Glutamatergic neuron (in vitro differentiated cells): Measurements from ENCODE around the gene COL12A1. TPM values are rescaled to one million over a fixed set of nuclear protein-coding genes. Genes with fewer than 3 reads are reported as not detected.

Source experiments
- DNase-seq: peaks from one replicate; pipeline ENCODE4 v3.0.0; 2022
- H3K27ac Mint-ChIP-seq: one replicate; pipeline ENCODE4 v1.8.0; 2020; ENCODE audit warnings: mild to moderate bottlenecking, mixed read lengths, inconsistent platforms; ENCODE audit not compliant: unreplicated experiment
- H3K27me3 Mint-ChIP-seq: one replicate; pipeline ENCODE4 v1.8.0; 2020; ENCODE audit warnings: mild to moderate bottlenecking, moderate library complexity, mixed read lengths, inconsistent platforms; ENCODE audit not compliant: unreplicated experiment
- H3K36me3 Mint-ChIP-seq: one replicate; pipeline ENCODE4 v1.8.0; 2020; ENCODE audit warnings: mild to moderate bottlenecking, mixed read lengths, inconsistent platforms; ENCODE audit not compliant: unreplicated experiment
- H3K4me1 Mint-ChIP-seq: one replicate; pipeline ENCODE4 v1.8.0; 2020; ENCODE audit warnings: mild to moderate bottlenecking, low read depth, mixed read lengths, inconsistent platforms; ENCODE audit not compliant: unreplicated experiment
- H3K4me3 Mint-ChIP-seq: one replicate; pipeline ENCODE4 v1.8.0; 2020; ENCODE audit warnings: mild to moderate bottlenecking, mixed read lengths, inconsistent platforms; ENCODE audit not compliant: unreplicated experiment
- H3K9me3 Mint-ChIP-seq: one replicate; pipeline ENCODE4 v1.8.0; 2020; ENCODE audit warnings: mild to moderate bottlenecking, moderate library complexity, mixed read lengths, inconsistent platforms; ENCODE audit not compliant: unreplicated experiment
- total RNA-seq: library from RNA; stranded (reverse); fragmentation: NEBNext Ultra II Directional; extraction: Animal tissue kit (Norgen Biotek cat#: 25700); gene quantifications from one replicate; pipeline ENCODE4 v1.2.1, GENCODE V29; 2021; ENCODE audit not compliant: unreplicated experiment
- TF ChIP-seq, protein P1 (sequence below): fragments of 200-600 bp; sonication (generic); IDR thresholded peaks from one replicate; pipeline ENCODE4 v1.5.0; 2021; ENCODE audit not compliant: partially characterized antibody, unreplicated experiment

COL12A1 gene
- total RNA-seq, 1 donor from 2014 or later: 2.4 TPM

GRCh38 chr6:75204217-75204958 lies 1.5 kb downstream of the COL12A1 start:
- Mint-ChIP-seq H3K36me3 (peaks cover 4% of the 10 kb centered on the region), H3K27ac (no peak overlapping the region), H3K27me3 (peaks cover 38% of the 10 kb centered on the region), H3K4me1 (peaks cover 26% of the 10 kb centered on the region), H3K4me3 (peak overlapping the region; percentile 91), H3K9me3 (peaks cover 16% of the 10 kb centered on the region)
- TF ChIP-seq, protein P1, sequence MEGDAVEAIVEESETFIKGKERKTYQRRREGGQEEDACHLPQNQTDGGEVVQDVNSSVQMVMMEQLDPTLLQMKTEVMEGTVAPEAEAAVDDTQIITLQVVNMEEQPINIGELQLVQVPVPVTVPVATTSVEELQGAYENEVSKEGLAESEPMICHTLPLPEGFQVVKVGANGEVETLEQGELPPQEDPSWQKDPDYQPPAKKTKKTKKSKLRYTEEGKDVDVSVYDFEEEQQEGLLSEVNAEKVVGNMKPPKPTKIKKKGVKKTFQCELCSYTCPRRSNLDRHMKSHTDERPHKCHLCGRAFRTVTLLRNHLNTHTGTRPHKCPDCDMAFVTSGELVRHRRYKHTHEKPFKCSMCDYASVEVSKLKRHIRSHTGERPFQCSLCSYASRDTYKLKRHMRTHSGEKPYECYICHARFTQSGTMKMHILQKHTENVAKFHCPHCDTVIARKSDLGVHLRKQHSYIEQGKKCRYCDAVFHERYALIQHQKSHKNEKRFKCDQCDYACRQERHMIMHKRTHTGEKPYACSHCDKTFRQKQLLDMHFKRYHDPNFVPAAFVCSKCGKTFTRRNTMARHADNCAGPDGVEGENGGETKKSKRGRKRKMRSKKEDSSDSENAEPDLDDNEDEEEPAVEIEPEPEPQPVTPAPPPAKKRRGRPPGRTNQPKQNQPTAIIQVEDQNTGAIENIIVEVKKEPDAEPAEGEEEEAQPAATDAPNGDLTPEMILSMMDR: peak; percentile 67
- peak; percentile 80 for DNase-seq

DNA sequence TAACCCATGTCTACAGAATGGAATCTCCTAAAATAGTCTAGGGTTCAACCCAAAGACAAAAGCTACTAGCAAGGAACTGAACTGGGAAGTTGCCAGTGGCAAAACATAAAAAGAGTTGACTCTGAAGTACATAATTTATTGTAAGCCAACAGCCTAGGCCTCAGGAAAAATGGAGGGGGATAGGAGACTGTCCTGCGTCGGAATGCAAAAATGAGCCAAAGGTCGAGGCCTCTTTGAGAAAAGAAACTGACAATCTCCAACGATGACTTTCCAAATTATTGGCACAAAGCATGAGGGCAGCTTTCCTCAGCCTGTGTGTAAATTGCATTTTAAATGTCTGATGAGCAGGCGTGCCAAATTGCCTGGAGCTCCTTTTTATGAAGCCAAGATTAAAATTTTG lies 2.1 kb downstream of the COL12A1 start:
- Mint-ChIP-seq H3K27me3 (peaks cover 35% of the 10 kb centered on the region), H3K27ac (no peak overlapping the region), H3K4me1 (peaks cover 24% of the 10 kb centered on the region), H3K4me3 (peak overlapping the region; percentile 49), H3K9me3 (peaks cover 16% of the 10 kb centered on the region), H3K36me3 (peaks cover 4% of the 10 kb centered on the region)
- TF ChIP-seq, protein P1: no peak
- DNase-seq: no peak

DNA sequence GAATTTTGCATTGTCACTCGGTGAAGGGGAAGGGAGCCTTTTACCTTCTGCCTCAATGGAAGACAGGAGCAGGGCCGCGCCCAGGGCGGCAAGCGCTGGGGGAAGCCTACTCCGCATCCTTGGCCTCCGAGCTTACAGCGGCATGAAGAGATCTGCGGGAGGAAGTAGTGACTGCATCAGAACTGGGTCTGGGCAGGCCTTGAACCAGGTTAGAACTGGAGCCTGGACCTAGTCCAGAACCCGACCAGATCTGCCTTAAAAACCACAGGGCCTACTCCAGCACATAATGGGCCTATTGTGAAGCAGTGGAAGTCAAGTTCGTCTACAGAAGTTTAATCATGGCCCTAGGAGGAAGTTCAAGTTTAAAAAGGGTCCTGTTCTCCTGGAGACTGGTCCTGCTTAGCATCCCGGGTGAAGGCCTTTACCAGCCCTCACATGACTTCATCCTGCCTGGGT lies 3.1 kb downstream of the COL12A1 start:
- Mint-ChIP-seq H3K27me3 (peaks cover 28% of the 10 kb centered on the region), H3K27ac (no peak overlapping the region), H3K4me3 (peak overlapping the region; percentile 90), H3K9me3 (peaks cover 10% of the 10 kb centered on the region), H3K36me3 (no peaks in the 10 kb centered on the region), H3K4me1 (peaks cover 13% of the 10 kb centered on the region)
- TF ChIP-seq, protein P1: no peak
- DNase-seq: no peak

DNA sequence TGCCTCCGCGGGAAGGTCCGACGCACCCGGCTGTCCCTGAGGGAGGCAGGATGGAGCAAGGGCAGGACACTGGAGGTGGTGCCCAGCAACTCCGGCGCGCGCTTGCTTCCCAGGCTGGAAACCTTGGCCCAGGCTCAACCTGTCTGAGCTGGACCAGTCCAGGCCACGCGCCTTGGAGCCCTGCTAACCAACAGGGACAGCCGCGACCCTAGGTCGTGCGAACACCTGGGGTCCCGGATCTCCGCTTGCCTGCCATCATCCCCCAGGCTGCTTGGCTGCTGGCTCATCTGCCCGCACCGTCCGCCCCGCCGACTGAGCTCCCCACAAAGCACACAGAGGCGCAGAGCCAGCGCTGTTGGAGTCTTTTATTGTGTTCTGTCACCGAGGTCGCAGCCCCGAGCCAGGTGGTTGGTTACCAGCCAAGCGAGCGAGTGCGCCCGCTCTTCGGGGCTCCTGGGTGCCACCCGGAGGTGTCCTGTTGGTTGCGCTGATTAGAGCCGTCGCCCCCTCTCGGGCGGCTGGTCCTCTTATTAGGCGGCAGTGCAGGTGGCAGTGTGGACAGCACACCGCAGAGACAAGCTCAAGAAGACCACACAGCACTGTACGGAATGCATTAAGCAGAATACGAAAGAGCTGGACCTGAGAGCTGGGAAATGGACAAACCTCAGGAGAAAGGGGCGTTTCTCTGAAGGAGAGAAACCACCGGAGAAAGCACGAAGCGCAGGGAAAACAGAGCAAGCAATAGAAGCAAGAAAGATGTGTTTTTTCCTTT lies 3.8 kb downstream of the COL12A1 start:
- Mint-ChIP-seq H3K27me3 (peaks cover 24% of the 10 kb centered on the region), H3K9me3 (peaks cover 6% of the 10 kb centered on the region), H3K36me3 (no peaks in the 10 kb centered on the region), H3K4me3 (peak overlapping the region; percentile 90), H3K27ac (peak overlapping the region; percentile 34), H3K4me1 (peaks cover 8% of the 10 kb centered on the region)
- TF ChIP-seq, protein P1: no peak
- DNase-seq: peak; percentile 54
